ENCODE measurements around the gene AASDHPPT. TPM values are rescaled to one million over a fixed set of nuclear protein-coding genes. Genes with fewer than 3 reads are reported as not detected.

Gene AASDHPPT
- total and polyA plus RNA-seq, 2 experiments from 2014 or later, result 81.0 to 93.4 TPM

DNA sequence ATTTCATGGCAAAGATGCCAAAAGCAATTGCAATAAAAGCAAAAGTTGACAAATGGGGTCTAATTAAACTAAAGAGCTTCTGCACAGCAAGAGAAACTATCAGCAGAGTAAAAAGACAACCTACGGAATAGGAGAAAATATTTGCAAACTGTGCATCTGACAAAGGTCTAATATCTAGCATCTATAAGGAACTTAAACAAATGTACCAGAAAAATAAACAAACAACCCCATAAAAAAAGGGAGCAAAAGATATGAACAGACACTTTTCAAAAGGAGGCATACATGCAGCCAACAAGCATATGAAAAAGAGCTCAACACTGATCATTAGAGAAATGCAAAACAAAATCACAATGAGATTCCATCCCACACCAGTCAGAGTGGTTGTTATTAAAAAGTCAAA, 60.3 kb downstream of the AASDHPPT start:
- no peak for DNase-seq (ENCODE audit: low read depth in 1 of 2, low spot score in 1 of 2)
- no peaks in the 10 kb centered on the region for H3K27me3 ChIP-seq
- no peak for TF ChIP-seq CTCF (IDR thresholded peaks at IDR 0.05; ENCODE audit: low read depth, low read length)
- no peaks in the 10 kb centered on the region for H3K36me3 ChIP-seq
- no peak overlapping the region for H3K4me3 ChIP-seq
- no peak overlapping the region for H3K27ac ChIP-seq
- H3K9me3 ChIP-seq (ENCODE audit: low read depth), result no peaks in the 10 kb centered on the region
- peaks cover 5% of the 10 kb centered on the region for H3K4me1 ChIP-seq (ENCODE audit: low read depth)

Other genes starting within 250 kb of the AASDHPPT start
- gene MSANTD4, start 55.4 kb upstream of the AASDHPPT start, total RNA-seq, result 25.8 and 27.5 TPM in 2 replicates
- gene MSANTD4, start 55.4 kb upstream of the AASDHPPT start, polyA plus RNA-seq, result 15.5 and 16.0 TPM in 2 replicates
- gene KBTBD3, start 315 bp upstream of the AASDHPPT start, total RNA-seq, result 4.9 and 7.1 TPM in 2 replicates
- 16.8 and 21.8 TPM in 2 replicates for gene KBTBD3, start 315 bp upstream of the AASDHPPT start, polyA plus RNA-seq

Measured in cardiac muscle cell (in vitro differentiated cells and primary cell).